PC-9 (cell line): ENCODE data around the gene SUMF1.

Experiments
- CTCF ChIP-seq: fragments of 200-600 bp; sonication (generic); conservative IDR thresholded peaks from 2 replicates; pipeline ENCODE4 v1.6.1; 2017; ENCODE audit warnings: mixed run types, antibody characterized with exemption, mild to moderate bottlenecking, moderate library complexity
- EZH2 ChIP-seq: fragments of 200-600 bp; sonication (generic); IDR thresholded peaks from 2 replicates; pipeline ENCODE4 v1.8.0; 2017; ENCODE audit warnings: antibody characterized with exemption, low read depth

- TF ChIP-seq CTCF = no peak
- no peak for TF ChIP-seq EZH2
These were observed 79.6 kb downstream of the SUMF1 start for GRCh38 chr3:4387210-4388204.
